Osteoblast (primary cell): Measurements from ENCODE around the gene LBH. TPM values are rescaled to one million over a fixed set of nuclear protein-coding genes. Genes with fewer than 3 reads are reported as not detected.
"Not testable (repeated sequence)": the region's sequence is repeated elsewhere in the genome, so short reads cannot be mapped to it uniquely, and the experiment has no call there.

ENCODE experiments used
- DNase-seq: peaks from one replicate; pipeline ENCODE4 v3.0.0; 2011; ENCODE audit warnings: low spot score, mixed read lengths; ENCODE audit not compliant: insufficient read length; ENCODE audit errors: missing footprints
- H2AFZ ChIP-seq: 2 replicates; pipeline ENCODE4 v1.6.0; 2011; ENCODE audit warnings: mild to moderate bottlenecking, low read length
- H3K27ac ChIP-seq: 2 replicates; pipeline ENCODE4 v1.5.1; 2011; ENCODE audit warnings: mild to moderate bottlenecking, low read depth, low read length, moderate library complexity
- H3K27me3 ChIP-seq: 2 replicates; pipeline ENCODE4 v1.6.0; 2012; ENCODE audit warnings: mild to moderate bottlenecking, control low read depth, inconsistent platforms, low read length, moderate library complexity; ENCODE audit not compliant: insufficient read depth
- H3K36me3 ChIP-seq: 2 replicates; pipeline ENCODE4 v1.5.1; 2011; ENCODE audit warnings: mild to moderate bottlenecking, low read length, control low read depth, moderate library complexity; ENCODE audit not compliant: insufficient read depth
- H3K4me1 ChIP-seq: 2 replicates; pipeline ENCODE4 v1.5.1; 2011; ENCODE audit warnings: mild to moderate bottlenecking, low read length, control low read depth, moderate library complexity; ENCODE audit not compliant: insufficient read depth
- H3K4me2 ChIP-seq: 2 replicates; pipeline ENCODE4 v1.6.0; 2011; ENCODE audit warnings: mild to moderate bottlenecking, low read length; ENCODE audit not compliant: insufficient read depth
- H3K4me3 ChIP-seq: fragments of 200-600 bp; sonication (generic); 3 replicates; pipeline ENCODE4 v1.5.1; 2012; ENCODE audit warnings: mild to moderate bottlenecking, low read length, inconsistent platforms; ENCODE audit not compliant: insufficient read depth
- H3K79me2 ChIP-seq: 2 replicates; pipeline ENCODE4 v1.6.0; 2012; ENCODE audit warnings: mild to moderate bottlenecking, low read length, control low read depth, inconsistent platforms; ENCODE audit not compliant: insufficient read depth
- H3K9me3 ChIP-seq: 2 replicates; pipeline ENCODE4 v1.5.1; 2011; ENCODE audit warnings: low read depth, low read length, control low read depth
- H4K20me1 ChIP-seq: 2 replicates; pipeline ENCODE4 v1.6.0; 2012; ENCODE audit warnings: mild to moderate bottlenecking, low read length, control low read depth; ENCODE audit not compliant: insufficient read depth
- total RNA-seq: library from RNA; depleted of rRNA; stranded (reverse); fragments of >200 nt; gene quantifications from 2 replicates; pipeline ENCODE4 v1.2.3, GENCODE V29; 2012
- TF ChIP-seq, protein P1 (sequence below): IDR thresholded peaks from 2 replicates; pipeline ENCODE4 v1.5.1; 2011; ENCODE audit warnings: mild to moderate bottlenecking, low read depth, low read length, moderate library complexity; ENCODE audit errors: extremely low read depth

The LBH gene
- total RNA-seq, 1 donor, result 270 TPM

DNA sequence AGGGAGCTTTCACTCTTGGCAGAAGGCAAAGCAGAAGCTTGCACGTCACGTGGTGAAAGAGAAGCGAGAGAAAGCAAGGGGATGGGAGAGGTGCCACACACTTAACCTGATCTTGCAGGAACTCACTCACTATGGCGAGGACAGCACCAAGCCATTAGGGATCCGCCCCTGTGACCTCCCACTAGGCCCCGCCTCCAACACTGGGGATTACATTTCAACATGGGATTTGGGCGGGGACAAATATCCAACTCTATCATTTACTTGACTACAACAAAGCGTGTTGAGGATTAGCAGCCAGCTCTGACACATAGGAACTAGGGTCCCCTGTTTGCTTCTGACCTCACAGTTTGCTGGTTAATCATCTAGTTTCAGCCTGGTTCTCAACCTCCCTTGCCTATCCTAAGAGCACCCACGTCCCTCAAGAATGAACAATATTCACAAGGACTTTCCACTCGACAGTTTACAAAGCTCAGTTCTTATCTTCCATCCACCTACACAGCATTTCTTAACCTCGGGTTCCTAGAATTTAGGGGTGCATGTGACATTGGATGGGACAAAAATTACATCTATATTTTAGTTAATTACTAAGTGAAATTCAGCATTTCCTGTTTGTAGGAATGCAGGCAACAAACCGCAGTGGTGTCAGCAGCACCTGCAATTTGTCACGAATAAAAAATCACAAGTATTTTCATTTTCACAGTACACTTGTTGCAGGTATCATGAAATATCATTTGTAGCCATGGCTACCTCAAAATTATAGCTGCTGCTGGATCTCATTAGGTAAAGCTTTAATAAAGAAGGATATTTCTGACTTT, 36.0 kb downstream of the LBH start:
- no peaks in the 10 kb centered on the region for H3K9me3 ChIP-seq
- H3K36me3 ChIP-seq, result no peaks in the 10 kb centered on the region
- H2AFZ ChIP-seq, result no peak overlapping the region
- H3K4me2 ChIP-seq, result no peak overlapping the region
- no peaks in the 10 kb centered on the region for H3K27me3 ChIP-seq
- H4K20me1 ChIP-seq, result no peaks in the 10 kb centered on the region
- no peak overlapping the region for H3K4me3 ChIP-seq
- DNase-seq, result no peak
- TF ChIP-seq, protein P1, sequence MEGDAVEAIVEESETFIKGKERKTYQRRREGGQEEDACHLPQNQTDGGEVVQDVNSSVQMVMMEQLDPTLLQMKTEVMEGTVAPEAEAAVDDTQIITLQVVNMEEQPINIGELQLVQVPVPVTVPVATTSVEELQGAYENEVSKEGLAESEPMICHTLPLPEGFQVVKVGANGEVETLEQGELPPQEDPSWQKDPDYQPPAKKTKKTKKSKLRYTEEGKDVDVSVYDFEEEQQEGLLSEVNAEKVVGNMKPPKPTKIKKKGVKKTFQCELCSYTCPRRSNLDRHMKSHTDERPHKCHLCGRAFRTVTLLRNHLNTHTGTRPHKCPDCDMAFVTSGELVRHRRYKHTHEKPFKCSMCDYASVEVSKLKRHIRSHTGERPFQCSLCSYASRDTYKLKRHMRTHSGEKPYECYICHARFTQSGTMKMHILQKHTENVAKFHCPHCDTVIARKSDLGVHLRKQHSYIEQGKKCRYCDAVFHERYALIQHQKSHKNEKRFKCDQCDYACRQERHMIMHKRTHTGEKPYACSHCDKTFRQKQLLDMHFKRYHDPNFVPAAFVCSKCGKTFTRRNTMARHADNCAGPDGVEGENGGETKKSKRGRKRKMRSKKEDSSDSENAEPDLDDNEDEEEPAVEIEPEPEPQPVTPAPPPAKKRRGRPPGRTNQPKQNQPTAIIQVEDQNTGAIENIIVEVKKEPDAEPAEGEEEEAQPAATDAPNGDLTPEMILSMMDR, result no peak
- H3K79me2 ChIP-seq, result no peaks in the 10 kb centered on the region
- peaks cover 12% of the 10 kb centered on the region for H3K4me1 ChIP-seq
- H3K27ac ChIP-seq, result no peak overlapping the region

- Histone ChIP-seq H2AFZ (no peak overlapping the region), H3K4me1 (peaks cover 18% of the 10 kb centered on the region), H3K4me3 (no peak overlapping the region), H4K20me1 (no peaks in the 10 kb centered on the region), H3K4me2 (no peak overlapping the region), H3K36me3 (no peaks in the 10 kb centered on the region), H3K79me2 (no peaks in the 10 kb centered on the region), H3K9me3 (no peaks in the 10 kb centered on the region), H3K27me3 (no peaks in the 10 kb centered on the region), H3K27ac (no peak overlapping the region)
- peak; percentile 21 for DNase-seq
- TF ChIP-seq, protein P1, result no peak
Observed at GRCh38 chr2:30268296-30268871, 37.0 kb downstream of the LBH start.

GRCh38 chr2:30269114-30269770, 37.9 kb downstream of the LBH start:
- not testable (repeated sequence) for H3K36me3 ChIP-seq, DNase-seq, H3K9me3 ChIP-seq, H2AFZ ChIP-seq, H3K79me2 ChIP-seq, H3K27me3 ChIP-seq, H3K27ac ChIP-seq, H3K4me2 ChIP-seq, H3K4me3 ChIP-seq, H4K20me1 ChIP-seq
- H3K4me1 ChIP-seq, result peaks cover 25% of the 10 kb centered on the region

GRCh38 chr2:30269771-30270145, 38.4 kb downstream of the LBH start:
- H3K9me3 ChIP-seq, result no peaks in the 10 kb centered on the region
- DNase-seq, result no peak
- H2AFZ ChIP-seq, result no peak overlapping the region
- no peak overlapping the region for H3K4me2 ChIP-seq
- H3K79me2 ChIP-seq, result no peaks in the 10 kb centered on the region
- TF ChIP-seq, protein P1, result no peak
- no peak overlapping the region for H3K27ac ChIP-seq
- H3K27me3 ChIP-seq, result no peaks in the 10 kb centered on the region
- no peaks in the 10 kb centered on the region for H3K36me3 ChIP-seq
- H3K4me3 ChIP-seq, result no peak overlapping the region
- no peaks in the 10 kb centered on the region for H4K20me1 ChIP-seq
- peaks cover 30% of the 10 kb centered on the region for H3K4me1 ChIP-seq
